LNCAP (cell line): ENCODE data around the gene ADORA2B.

Experiments
- TF ChIP-seq, protein P1 (sequence below): fragments of 450-650 bp; IDR thresholded peaks from 2 replicates; pipeline ENCODE4 v1.5.1; 2017; ENCODE audit warnings: mild to moderate bottlenecking

Gene ADORA2B

GRCh38 chr17:15952916-15953790 lies 8.2 kb downstream of the ADORA2B start:
- TF ChIP-seq, protein P1, sequence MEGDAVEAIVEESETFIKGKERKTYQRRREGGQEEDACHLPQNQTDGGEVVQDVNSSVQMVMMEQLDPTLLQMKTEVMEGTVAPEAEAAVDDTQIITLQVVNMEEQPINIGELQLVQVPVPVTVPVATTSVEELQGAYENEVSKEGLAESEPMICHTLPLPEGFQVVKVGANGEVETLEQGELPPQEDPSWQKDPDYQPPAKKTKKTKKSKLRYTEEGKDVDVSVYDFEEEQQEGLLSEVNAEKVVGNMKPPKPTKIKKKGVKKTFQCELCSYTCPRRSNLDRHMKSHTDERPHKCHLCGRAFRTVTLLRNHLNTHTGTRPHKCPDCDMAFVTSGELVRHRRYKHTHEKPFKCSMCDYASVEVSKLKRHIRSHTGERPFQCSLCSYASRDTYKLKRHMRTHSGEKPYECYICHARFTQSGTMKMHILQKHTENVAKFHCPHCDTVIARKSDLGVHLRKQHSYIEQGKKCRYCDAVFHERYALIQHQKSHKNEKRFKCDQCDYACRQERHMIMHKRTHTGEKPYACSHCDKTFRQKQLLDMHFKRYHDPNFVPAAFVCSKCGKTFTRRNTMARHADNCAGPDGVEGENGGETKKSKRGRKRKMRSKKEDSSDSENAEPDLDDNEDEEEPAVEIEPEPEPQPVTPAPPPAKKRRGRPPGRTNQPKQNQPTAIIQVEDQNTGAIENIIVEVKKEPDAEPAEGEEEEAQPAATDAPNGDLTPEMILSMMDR = no peak

GRCh38 chr17:15954222-15954621 lies 9.3 kb downstream of the ADORA2B start:
- TF ChIP-seq, protein P1 = no peak

GRCh38 chr17:15955793-15956541 lies 11.0 kb downstream of the ADORA2B start:
- TF ChIP-seq, protein P1 = no peak

DNA sequence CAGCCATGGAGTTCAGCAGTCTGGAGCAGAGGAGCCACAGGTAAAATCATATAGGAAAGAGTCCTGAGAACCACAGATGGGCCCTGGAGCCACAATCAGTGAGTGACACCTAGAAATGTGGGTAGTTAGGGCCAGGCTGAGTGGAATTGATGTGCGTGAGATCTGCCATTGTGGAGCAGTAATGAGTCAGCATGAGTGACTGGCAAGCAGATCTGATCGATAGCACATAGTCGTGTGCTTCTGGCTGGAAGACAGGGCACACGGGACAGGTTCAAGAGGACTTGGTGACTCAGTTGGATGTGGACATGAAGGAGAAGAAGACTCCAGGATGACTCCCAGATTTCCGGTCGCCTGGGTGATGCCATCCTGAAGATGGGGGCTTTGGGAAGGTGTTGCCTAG lies 12.3 kb downstream of the ADORA2B start:
- TF ChIP-seq, protein P1 = no peak

DNA sequence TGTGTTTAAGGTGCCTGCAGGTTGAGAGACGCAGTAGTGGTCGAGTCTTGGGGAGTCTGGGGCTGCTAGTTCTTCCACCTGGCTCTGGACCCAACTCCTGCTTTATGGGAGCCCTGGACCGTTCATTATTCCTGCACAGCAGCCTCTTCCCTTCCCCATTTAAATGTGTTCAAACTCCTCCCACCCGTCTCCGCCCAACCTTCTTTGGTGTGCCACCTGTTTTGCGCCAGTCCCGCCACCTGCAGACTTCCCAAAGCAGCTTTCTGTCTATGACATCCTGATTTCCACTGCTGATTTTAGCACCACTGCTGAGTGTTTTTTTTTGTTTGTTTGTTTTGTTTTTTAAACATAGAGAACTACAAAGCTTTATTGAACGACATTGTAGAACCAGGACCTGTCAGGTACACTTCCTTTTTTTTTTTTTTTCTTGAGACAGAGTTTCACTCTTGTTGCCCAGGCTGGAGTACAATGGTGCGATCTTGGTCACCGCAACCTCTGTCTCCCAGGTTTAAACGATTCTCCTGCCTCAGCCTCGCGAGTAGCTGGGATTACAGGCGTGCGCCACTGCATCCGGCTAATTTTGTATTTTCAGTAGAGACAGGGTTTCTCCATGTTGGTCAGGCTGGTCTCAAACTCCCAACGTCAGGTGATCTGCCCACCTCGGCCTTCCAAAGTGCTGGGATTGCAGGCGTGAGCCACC lies 12.8 kb downstream of the ADORA2B start:
- TF ChIP-seq, protein P1 = no peak

DNA sequence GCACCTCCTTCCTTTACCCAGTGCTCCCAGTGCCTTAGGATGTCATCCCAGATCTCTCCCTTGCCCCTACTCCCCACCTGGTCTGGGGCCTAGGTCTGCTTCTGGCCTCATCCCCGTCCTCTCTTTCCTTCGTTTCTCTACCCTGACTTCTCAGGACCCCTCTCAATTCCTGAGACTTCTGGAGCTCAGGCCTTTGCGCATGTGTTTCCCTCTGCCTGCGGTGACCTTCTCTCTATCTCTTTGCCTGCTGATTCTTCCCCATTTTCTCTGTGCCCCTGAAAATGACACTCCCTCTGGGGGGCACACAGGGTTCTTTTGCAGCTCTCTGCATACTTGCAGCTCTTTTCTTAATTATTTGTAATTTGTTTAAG lies 13.5 kb downstream of the ADORA2B start:
- TF ChIP-seq, protein P1 = no peak

GRCh38 chr17:15963670-15964110 lies 18.8 kb downstream of the ADORA2B start:
- TF ChIP-seq, protein P1 = no peak
